IMR-90 (cell line): ENCODE results near the gene SASH1. TPM values are rescaled to one million over a fixed set of nuclear protein-coding genes. Genes with fewer than 3 reads are reported as not detected.

Source experiments
- ATAC-seq: fragments of 200-7000 bp; cut with Tn5 transposase; 2 replicates; pipeline ENCODE4 v1.9.1; 2020; ENCODE audit warnings: low read depth, mild to moderate bottlenecking, moderate library complexity
- BruUV-seq: library from RNA; stranded (reverse); fragments of 400-500 nt; replicated peaks from 2 replicates; lab custom pipeline; 2021; lab: Mats Ljungman, UMichigan
- CTCF ChIA-PET: fragments of 300-600 bp; formaldehyde crosslinking; extraction: SDS; loops from one replicate; lab custom pipeline; 2021; ENCODE audit warnings: antibody characterized with exemption; lab: Yijun Ruan, JAX
- POLR2A ChIA-PET: fragments of 300-600 bp; sonication (Branson Sonifier 250); formaldehyde crosslinking; loops from one replicate; lab custom pipeline; 2022; ENCODE audit warnings: antibody characterized with exemption; ENCODE audit not compliant: unreplicated experiment; lab: Charles Lee
- DNase-seq: peaks from one replicate; pipeline ENCODE4 v3.0.0; 2013
- H2AFZ ChIP-seq: replicated peaks from 2 replicates; pipeline ENCODE3; 2013; ENCODE audit warnings: low read length, mild to moderate bottlenecking; ENCODE audit not compliant: poor library complexity
- H2AK5ac ChIP-seq: 2 replicates; pipeline ENCODE4 v1.6.1; 2013; ENCODE audit warnings: low read depth, low read length, inconsistent platforms
- H2AK9ac ChIP-seq: replicated peaks from 2 replicates; pipeline ENCODE3; 2013; ENCODE audit warnings: mild to moderate bottlenecking, low read depth, low read length, moderate library complexity; ENCODE audit not compliant: poor library complexity
- H2BK120ac ChIP-seq: 2 replicates; pipeline ENCODE4 v1.6.1; 2013; ENCODE audit warnings: low read depth, low read length, inconsistent platforms
- H2BK15ac ChIP-seq: 3 replicates; pipeline ENCODE4 v1.6.1; 2013; ENCODE audit warnings: low read depth, low read length, inconsistent platforms
- H2BK20ac ChIP-seq: 2 replicates; pipeline ENCODE4 v1.6.1; 2013; ENCODE audit warnings: low read depth, mild to moderate bottlenecking, inconsistent platforms, low read length, moderate library complexity
- H2BK5ac ChIP-seq: 2 replicates; pipeline ENCODE4 v1.6.1; 2013; ENCODE audit warnings: mild to moderate bottlenecking, low read depth, low read length, inconsistent platforms; ENCODE audit not compliant: poor library complexity, severe bottlenecking
- H3K14ac ChIP-seq: replicated peaks from 2 replicates; pipeline ENCODE4 v1.6.1; 2013; ENCODE audit warnings: low read depth, low read length, inconsistent platforms
- H3K18ac ChIP-seq: 2 replicates; pipeline ENCODE4 v1.6.1; 2013; ENCODE audit warnings: low read depth, low read length, control low read depth
- H3K23ac ChIP-seq: 2 replicates; pipeline ENCODE4 v1.6.1; 2013; ENCODE audit warnings: low read depth, low read length, inconsistent platforms
- H3K27ac ChIP-seq: 2 replicates; pipeline ENCODE4 v1.5.1; 2013; ENCODE audit warnings: mild to moderate bottlenecking, control low read depth, low read length; ENCODE audit not compliant: insufficient read depth
- H3K27me3 ChIP-seq: 2 replicates; pipeline ENCODE4 v1.6.1; 2013; ENCODE audit warnings: low read length; ENCODE audit not compliant: control insufficient read depth, insufficient read depth
- H3K36me3 ChIP-seq: 2 replicates; pipeline ENCODE4 v1.6.1; 2013; ENCODE audit warnings: low read length, mixed read lengths; ENCODE audit not compliant: control insufficient read depth, insufficient read depth
- H3K4ac ChIP-seq: 2 replicates; pipeline ENCODE4 v1.6.1; 2013; ENCODE audit warnings: low read depth, low read length, inconsistent platforms
- H3K4me1 ChIP-seq: 2 replicates; pipeline ENCODE4 v1.6.1; 2013; ENCODE audit warnings: low read length, mixed read lengths; ENCODE audit not compliant: control insufficient read depth, insufficient read depth
- H3K4me2 ChIP-seq: 2 replicates; pipeline ENCODE4 v1.6.1; 2013; ENCODE audit warnings: low read depth, mild to moderate bottlenecking, control low read depth, low read length, moderate library complexity
- H3K4me3 ChIP-seq: 2 replicates; pipeline ENCODE4 v1.5.1; 2013; ENCODE audit warnings: low read depth, mild to moderate bottlenecking, control low read depth, low read length, moderate library complexity; ENCODE audit not compliant: insufficient read depth
- H3K56ac ChIP-seq: 2 replicates; pipeline ENCODE4 v1.6.1; 2013; ENCODE audit warnings: low read length, inconsistent platforms; ENCODE audit not compliant: insufficient read depth; ENCODE audit errors: extremely low read depth
- H3K79me1 ChIP-seq, 2 experiments: 2 replicates each; pipeline ENCODE4 v1.6.1; 2013; ENCODE audit warnings: low read length in 2 of 2, inconsistent platforms in 1 of 2, low read depth in 1 of 2
- H3K9ac ChIP-seq: 2 replicates; pipeline ENCODE4 v1.6.1; 2013; ENCODE audit warnings: low read depth, low read length, control low read depth
- H3K9me1 ChIP-seq: 2 replicates; pipeline ENCODE4 v1.6.1; 2013; ENCODE audit warnings: low read length, inconsistent platforms; ENCODE audit not compliant: insufficient read depth
- H3K9me3 ChIP-seq: 2 replicates; pipeline ENCODE4 v1.6.1; 2013; ENCODE audit warnings: low read length; ENCODE audit not compliant: control insufficient read depth, insufficient read depth
- H4K20me1 ChIP-seq: 2 replicates; pipeline ENCODE4 v1.6.1; 2013; ENCODE audit warnings: low read length, inconsistent platforms; ENCODE audit not compliant: insufficient read depth
- H4K5ac ChIP-seq: 2 replicates; pipeline ENCODE4 v1.6.1; 2013; ENCODE audit warnings: mild to moderate bottlenecking, low read depth, low read length, control low read depth
- H4K8ac ChIP-seq, 2 experiments: 2 replicates each; pipeline ENCODE4 v1.6.1; 2013; ENCODE audit warnings: low read depth in 2 of 2, low read length in 2 of 2, control low read depth in 1 of 2, inconsistent platforms in 1 of 2
- H4K91ac ChIP-seq: 2 replicates; pipeline ENCODE4 v1.6.1; 2013; ENCODE audit warnings: low read depth, low read length, inconsistent platforms; ENCODE audit not compliant: insufficient read depth
- BHLHE40 ChIP-seq: fragments of 150-350 bp; IDR thresholded peaks from 2 replicates; pipeline ENCODE4 v1.6.1; 2016; ENCODE audit warnings: mild to moderate bottlenecking, low read depth, low read length
- CEBPB ChIP-seq: IDR thresholded peaks from 2 replicates; pipeline ENCODE4 v1.6.1; 2012; ENCODE audit warnings: low read depth, low read length, improper control_type of control experiment
- MAFK ChIP-seq: IDR thresholded peaks from 2 replicates; pipeline ENCODE4 v1.6.1; 2012; ENCODE audit warnings: low read depth, low read length, improper control_type of control experiment
- MAZ ChIP-seq: IDR thresholded peaks from 2 replicates; pipeline ENCODE4 v1.6.1; 2012; ENCODE audit warnings: low read depth, mild to moderate bottlenecking, low read length, improper control_type of control experiment, moderate library complexity, borderline replicate concordance
- MXI1 ChIP-seq: IDR thresholded peaks from 2 replicates; pipeline ENCODE4 v1.6.1; 2012; ENCODE audit warnings: low read depth, mild to moderate bottlenecking, low read length, moderate library complexity, borderline replicate concordance
- NFE2L2 ChIP-seq: fragments of 150-350 bp; IDR thresholded peaks from 2 replicates; pipeline ENCODE4 v1.6.1; 2016; ENCODE audit warnings: low read depth, mild to moderate bottlenecking, low read length
- POLR2A ChIP-seq: IDR thresholded peaks from 2 replicates; pipeline ENCODE4 v1.6.1; 2012; ENCODE audit warnings: mild to moderate bottlenecking, low read depth, low read length
- RAD21 ChIP-seq: IDR thresholded peaks from 2 replicates; pipeline ENCODE4 v1.6.1; 2012; ENCODE audit warnings: low read length, improper control_type of control experiment
- SMC3 ChIP-seq: fragments of 150-350 bp; IDR thresholded peaks from 2 replicates; pipeline ENCODE4 v1.6.1; 2016; ENCODE audit warnings: low read depth, mild to moderate bottlenecking, antibody characterized with exemption, low read length, moderate library complexity
- WGBS, 2 experiments: methylation state at CpG; one replicate each; pipeline versions ENCODE4 v1.1.5 to v1.1.7; 2013; ENCODE audit warnings: missing lambda C conversion rate in 2 of 2; ENCODE audit not compliant: insufficient read length in 1 of 2; ENCODE audit errors: extremely low coverage in 2 of 2; 5-methylcytosine and 5-hydroxymethylcytosine counted together
- dilution Hi-C: fragments of 300-500 bp; cut with HindIII; formaldehyde crosslinking; loops from one replicate; pipeline ENCODE4 v1.14.3; 2018; ENCODE audit warnings: low sequenced_read_pairs; ENCODE audit not compliant: unreplicated experiment
- in situ Hi-C: fragments of 300-500 bp; cut with MboI; formaldehyde crosslinking; loops from 3 replicates; pipeline ENCODE4 v1.14.3; 2019; ENCODE audit warnings: low sequenced_read_pairs, inconsistent platforms, mixed read lengths
- intact Hi-C: fragments of 100-400 bp; cut with micrococcal nuclease; formaldehyde crosslinking; loops from 2 replicates; pipeline ENCODE4 v1.10.0; 2022
- polyA plus RNA-seq, 3 experiments: library from polyadenylated mRNA; depleted of rRNA; stranded (reverse); fragments of >200 nt; gene quantifications; 2 replicates each; pipeline ENCODE4 v1.2.3, GENCODE V29; 2012; ENCODE audit warnings: low replicate concordance in 1 of 3
- total RNA-seq: library from RNA; depleted of rRNA; stranded (reverse); fragments of >200 nt; gene quantifications from 2 replicates; pipeline ENCODE4 v1.2.3, GENCODE V29; 2012
- TF ChIP-seq, protein P1 (sequence below): fragments of 150-350 bp; IDR thresholded peaks from 2 replicates; pipeline ENCODE4 v1.6.1; 2017; ENCODE audit warnings: mild to moderate bottlenecking, antibody characterized with exemption, low read length, low read depth
- TF ChIP-seq, protein P2 (sequence below): fragments of 150-350 bp; IDR thresholded peaks from 2 replicates; pipeline ENCODE4 v1.6.1; 2016; ENCODE audit warnings: low read depth, mild to moderate bottlenecking, low read length, moderate library complexity, borderline replicate concordance
- TF ChIP-seq, protein P3 (sequence below): conservative IDR thresholded peaks from 2 replicates; pipeline ENCODE4 v1.5.1; 2012; ENCODE audit warnings: mild to moderate bottlenecking, low read depth, low read length, improper control_type of control experiment

Gene SASH1
- total and polyA plus RNA-seq, 2 of the 4 experiments (the other 2 are of a cell fraction), result 11.6 to 16.5 TPM

DNA sequence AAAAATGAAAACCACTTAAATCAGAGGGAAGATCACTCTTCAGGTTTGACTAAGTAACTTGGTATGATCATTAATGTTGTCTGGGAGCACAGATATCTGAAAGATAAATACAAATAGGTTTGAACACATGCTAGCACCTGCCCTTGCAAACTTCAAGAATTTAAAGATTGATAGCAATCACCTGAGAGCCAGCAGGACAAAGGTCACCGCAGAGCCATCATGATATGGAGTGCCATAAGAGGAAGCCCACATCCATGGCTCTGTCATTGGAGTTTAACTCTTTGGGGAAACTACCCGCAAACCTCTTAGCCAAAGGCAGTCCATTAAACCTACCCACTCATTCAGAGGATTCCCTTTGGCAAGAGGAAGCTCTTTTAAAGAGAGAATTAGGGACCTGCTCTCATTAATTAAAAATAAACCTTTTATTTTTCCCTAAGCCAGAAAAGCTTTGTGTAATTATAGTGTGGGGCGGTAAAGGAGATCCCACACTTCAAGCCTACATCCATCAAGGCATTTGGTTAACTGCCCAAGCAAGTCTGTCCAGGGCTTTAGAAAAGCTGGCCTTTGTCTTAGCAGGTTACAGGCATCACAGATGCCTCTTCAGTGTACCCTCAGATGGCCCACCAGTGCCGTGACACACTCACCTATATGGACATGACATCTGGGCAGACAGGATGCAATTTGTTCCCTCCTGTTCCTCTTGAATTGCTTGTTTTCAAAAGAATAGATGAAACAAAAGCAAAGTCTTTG, 73.0 kb downstream of the SASH1 start:
- no peaks in the 10 kb centered on the region for H3K9me3 ChIP-seq
- no peaks in the 10 kb centered on the region; the same call in 1 of the 2 replicates for H4K20me1 ChIP-seq
- no peak overlapping the region; the same call in 1 of the 2 replicates for H4K91ac ChIP-seq
- in situ Hi-C loops, result no loop called here
- H3K4me1 ChIP-seq, result peaks cover 9% of the 10 kb centered on the region
- H3K36me3 ChIP-seq, result no peaks in the 10 kb centered on the region
- intact Hi-C loops, result no loop called here
- H3K9me1 ChIP-seq, result peaks cover 11% of the 10 kb centered on the region; the same call in 1 of the 2 replicates
- peak overlapping the region; percentile 52; the same call in 1 of the 3 replicates for H2BK15ac ChIP-seq
- H2AK5ac ChIP-seq, result peak overlapping the region; percentile 64
- H2AFZ ChIP-seq, result no peak overlapping the region
- no CpG with 5 or more reads among the region's 4 CpGs for WGBS, 2 experiments
- H4K5ac ChIP-seq, result no peak overlapping the region
- no TSS peak for BruUV-seq
- no peak overlapping the region for H3K14ac ChIP-seq
- no peaks in the 10 kb centered on the region for H3K27me3 ChIP-seq
- H3K18ac ChIP-seq, result no peak overlapping the region
- POLR2A ChIA-PET, result no interaction called here
- H2AK9ac ChIP-seq, result no peak overlapping the region
- no peak overlapping the region for H3K9ac ChIP-seq
- no peak for TF ChIP-seq BHLHE40
- TF ChIP-seq RAD21, result no peak
- no peak for TF ChIP-seq SMC3
- no peak for TF ChIP-seq MXI1
- TF ChIP-seq, protein P1, sequence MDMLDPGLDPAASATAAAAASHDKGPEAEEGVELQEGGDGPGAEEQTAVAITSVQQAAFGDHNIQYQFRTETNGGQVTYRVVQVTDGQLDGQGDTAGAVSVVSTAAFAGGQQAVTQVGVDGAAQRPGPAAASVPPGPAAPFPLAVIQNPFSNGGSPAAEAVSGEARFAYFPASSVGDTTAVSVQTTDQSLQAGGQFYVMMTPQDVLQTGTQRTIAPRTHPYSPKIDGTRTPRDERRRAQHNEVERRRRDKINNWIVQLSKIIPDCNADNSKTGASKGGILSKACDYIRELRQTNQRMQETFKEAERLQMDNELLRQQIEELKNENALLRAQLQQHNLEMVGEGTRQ, result no peak
- no peak for TF ChIP-seq MAZ
- TF ChIP-seq MAFK, result no peak
- TF ChIP-seq NFE2L2, result no peak
- no peak for TF ChIP-seq POLR2A
- TF ChIP-seq, protein P2, sequence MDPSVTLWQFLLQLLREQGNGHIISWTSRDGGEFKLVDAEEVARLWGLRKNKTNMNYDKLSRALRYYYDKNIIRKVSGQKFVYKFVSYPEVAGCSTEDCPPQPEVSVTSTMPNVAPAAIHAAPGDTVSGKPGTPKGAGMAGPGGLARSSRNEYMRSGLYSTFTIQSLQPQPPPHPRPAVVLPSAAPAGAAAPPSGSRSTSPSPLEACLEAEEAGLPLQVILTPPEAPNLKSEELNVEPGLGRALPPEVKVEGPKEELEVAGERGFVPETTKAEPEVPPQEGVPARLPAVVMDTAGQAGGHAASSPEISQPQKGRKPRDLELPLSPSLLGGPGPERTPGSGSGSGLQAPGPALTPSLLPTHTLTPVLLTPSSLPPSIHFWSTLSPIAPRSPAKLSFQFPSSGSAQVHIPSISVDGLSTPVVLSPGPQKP, result no peak
- no peak for TF ChIP-seq CEBPB
- TF ChIP-seq, protein P3, sequence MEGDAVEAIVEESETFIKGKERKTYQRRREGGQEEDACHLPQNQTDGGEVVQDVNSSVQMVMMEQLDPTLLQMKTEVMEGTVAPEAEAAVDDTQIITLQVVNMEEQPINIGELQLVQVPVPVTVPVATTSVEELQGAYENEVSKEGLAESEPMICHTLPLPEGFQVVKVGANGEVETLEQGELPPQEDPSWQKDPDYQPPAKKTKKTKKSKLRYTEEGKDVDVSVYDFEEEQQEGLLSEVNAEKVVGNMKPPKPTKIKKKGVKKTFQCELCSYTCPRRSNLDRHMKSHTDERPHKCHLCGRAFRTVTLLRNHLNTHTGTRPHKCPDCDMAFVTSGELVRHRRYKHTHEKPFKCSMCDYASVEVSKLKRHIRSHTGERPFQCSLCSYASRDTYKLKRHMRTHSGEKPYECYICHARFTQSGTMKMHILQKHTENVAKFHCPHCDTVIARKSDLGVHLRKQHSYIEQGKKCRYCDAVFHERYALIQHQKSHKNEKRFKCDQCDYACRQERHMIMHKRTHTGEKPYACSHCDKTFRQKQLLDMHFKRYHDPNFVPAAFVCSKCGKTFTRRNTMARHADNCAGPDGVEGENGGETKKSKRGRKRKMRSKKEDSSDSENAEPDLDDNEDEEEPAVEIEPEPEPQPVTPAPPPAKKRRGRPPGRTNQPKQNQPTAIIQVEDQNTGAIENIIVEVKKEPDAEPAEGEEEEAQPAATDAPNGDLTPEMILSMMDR, result no peak
- CTCF ChIA-PET, result no interaction called here
- H3K4me2 ChIP-seq, result no peak overlapping the region
- H3K79me1 ChIP-seq, result peaks cover 39 to 62% of the 10 kb centered on the region in 2 experiments
- H2BK120ac ChIP-seq, result peak overlapping the region; percentile 20; the same call in 1 of the 2 replicates
- H3K23ac ChIP-seq, result no peak overlapping the region
- dilution Hi-C loops, result no loop called here
- H4K8ac ChIP-seq, result no peak overlapping the region
- DNase-seq, result no peak
- no peak overlapping the region for H2BK20ac ChIP-seq
- ATAC-seq, result no peak
- no peak overlapping the region for H3K27ac ChIP-seq
- peak overlapping the region; percentile 50; the same call in 1 of the 2 replicates for H3K4ac ChIP-seq
- no peak overlapping the region for H3K56ac ChIP-seq
- no peak overlapping the region for H3K4me3 ChIP-seq
- H2BK5ac ChIP-seq, result no peak overlapping the region
